ENCODE results near the gene GNL3.
"Not testable (repeated sequence)": the region's sequence is repeated elsewhere in the genome, so short reads cannot be mapped to it uniquely, and the experiment has no call there.

The GNL3 gene, protein sequence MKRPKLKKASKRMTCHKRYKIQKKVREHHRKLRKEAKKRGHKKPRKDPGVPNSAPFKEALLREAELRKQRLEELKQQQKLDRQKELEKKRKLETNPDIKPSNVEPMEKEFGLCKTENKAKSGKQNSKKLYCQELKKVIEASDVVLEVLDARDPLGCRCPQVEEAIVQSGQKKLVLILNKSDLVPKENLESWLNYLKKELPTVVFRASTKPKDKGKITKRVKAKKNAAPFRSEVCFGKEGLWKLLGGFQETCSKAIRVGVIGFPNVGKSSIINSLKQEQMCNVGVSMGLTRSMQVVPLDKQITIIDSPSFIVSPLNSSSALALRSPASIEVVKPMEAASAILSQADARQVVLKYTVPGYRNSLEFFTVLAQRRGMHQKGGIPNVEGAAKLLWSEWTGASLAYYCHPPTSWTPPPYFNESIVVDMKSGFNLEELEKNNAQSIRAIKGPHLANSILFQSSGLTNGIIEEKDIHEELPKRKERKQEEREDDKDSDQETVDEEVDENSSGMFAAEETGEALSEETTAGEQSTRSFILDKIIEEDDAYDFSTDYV

DNA sequence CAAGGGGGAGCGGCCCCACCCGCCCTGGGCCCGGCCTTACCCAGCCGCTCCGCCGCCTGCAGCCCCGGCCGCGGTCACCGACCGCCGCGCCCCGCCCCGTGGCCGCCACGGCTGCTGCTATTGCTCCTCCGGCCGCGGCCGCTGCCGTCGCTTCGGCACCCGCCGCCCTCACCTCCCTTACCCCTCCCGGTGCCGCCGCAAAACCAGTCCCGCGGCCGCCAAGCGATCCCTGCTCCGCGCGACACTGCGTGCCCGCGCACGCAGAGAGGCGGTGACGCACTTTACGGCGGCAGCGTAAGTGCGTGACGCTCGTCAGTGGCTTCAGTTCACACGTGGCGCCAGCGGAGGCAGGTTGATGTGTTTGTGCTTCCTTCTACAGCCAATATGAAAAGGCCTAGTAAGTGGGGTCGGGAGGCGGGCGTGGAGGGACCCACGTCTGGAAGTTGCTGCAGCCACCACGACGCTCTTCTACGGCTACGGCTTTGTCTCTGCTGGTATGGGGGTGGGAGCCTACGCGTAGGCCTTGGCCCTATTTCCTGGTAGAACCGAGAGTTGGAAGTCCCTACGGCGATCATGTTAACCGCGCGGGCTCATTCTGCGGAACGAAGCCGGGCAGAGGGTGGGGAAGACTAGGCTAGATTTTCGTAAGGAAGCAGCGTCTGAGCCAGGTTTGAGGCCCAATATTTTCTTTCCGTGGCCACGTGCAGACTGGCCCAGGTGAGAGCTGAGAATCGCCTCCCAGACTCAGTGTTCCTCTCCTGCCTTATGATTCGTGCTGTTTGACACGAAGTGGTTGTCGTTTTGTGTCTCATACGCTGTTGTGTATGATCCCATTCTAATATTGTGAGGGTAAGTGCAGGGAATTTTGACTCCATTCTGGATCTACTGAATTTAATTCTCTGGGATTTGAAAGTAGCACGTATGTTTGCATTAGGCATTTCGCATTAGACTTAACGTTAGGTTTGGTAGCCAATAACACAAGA, at the start of gene GNL3, which contains the start of gene PBRM1:
GNL3 (plus strand) TSS at position 324 of the 983 bp plus-strand sequence; CDS start at position 385, 61 bp downstream.
PBRM1 (minus strand) TSS at position 205 of the 983 bp plus-strand sequence.
- peak; percentile 85 to 88 for DNase-seq (ENCODE audit: low read depth in 1 of 2, low spot score in 1 of 2)

DNA sequence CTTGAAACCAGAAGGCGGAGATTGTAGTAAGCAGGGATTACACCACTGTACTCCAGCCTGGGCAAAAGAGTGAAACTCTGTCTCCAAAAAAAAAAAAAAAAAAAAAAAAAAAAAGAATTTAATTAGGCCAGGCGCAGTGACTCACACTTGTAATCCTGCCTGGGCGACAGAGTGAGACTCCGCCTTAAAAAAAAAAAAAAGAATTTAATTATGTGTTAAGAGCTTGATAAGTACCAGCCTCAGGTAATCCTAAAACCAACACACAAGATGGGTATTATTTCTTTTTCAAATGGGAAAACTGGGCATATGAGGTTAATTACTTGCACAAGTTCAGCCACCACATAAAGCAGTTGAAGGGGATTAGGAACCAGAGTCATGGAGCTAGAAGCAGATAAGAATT, 49.2 kb upstream of the GNL3 start:
- DNase-seq (ENCODE audit: low read depth in 1 of 2, low spot score in 1 of 2): no peak

DNA sequence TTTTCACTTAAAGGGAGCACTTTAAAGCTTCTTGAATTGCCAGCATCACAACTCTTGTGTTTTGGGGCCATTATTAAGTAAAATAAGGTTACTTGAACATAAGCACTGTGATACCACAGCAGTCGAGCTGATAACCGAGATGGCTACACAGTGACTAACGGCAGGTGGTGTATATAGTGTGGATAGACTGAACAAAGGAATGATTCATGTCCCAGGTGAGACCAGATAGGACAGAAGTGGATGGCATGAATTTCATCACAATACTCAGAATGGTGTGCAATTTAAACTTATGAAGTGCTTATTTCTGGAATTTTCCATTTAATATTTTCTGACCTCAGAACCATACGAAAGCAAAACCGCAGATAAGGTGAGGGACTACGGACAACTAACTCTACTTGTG, 40.3 kb upstream of the GNL3 start:
- no peak for DNase-seq (ENCODE audit: low read depth in 1 of 2, low spot score in 1 of 2)

DNA sequence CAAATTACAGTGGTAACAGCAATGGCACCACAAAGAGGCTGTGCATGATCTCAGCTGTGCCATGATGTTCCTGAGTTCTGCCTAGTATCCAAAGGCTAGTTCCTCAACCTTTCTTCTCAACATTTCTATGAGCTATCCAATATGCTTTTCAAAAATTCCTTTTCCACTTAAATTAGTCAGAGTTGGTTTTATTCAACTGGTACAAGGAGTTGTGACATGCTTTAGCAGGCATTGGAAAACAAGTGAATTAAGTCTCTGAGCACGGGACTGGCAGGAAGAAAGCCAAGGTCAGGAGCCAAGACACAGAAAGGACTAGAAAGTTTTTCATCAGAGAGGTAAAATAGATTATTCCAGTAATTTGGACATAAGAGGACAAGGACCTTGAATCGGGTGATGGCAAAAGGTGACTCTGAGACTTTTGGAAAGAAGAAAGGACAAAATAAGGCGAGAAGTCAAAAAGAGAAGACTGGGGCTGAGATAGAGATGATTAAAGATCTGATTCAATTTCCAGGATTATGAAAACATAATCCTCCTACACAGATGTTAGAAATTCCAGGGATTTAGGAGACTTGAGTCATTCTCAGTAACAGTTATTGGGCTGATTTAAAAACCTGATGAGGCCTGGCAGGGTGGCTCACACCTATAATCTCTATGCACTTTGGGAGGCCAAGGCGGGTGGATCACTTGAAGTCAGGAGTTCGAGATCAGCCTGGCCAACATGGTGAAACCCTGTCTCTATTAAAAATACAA, 36.2 kb upstream of the GNL3 start:
- DNase-seq (ENCODE audit: low read depth in 1 of 2, low spot score in 1 of 2): no peak

DNA sequence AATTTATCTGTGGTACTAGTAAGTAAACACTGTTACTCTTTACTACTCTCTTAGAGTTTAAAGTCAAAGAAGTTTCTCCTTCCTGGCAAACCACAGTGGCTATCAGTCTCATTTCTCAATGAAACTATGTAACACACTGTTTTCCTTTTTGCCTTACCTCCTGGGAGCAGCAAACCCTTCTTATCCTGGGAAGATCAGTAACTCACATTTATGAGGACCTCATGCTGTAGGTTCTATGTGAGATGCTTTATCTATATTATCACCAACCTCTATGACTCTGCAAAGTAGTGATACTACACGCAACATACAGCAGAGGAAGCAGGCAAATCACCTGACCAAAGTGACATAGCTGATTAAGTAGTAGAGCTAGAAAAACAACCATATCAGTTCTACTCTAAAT, 35.4 kb upstream of the GNL3 start:
- no peak for DNase-seq (ENCODE audit: low read depth in 1 of 2, low spot score in 1 of 2)

DNA sequence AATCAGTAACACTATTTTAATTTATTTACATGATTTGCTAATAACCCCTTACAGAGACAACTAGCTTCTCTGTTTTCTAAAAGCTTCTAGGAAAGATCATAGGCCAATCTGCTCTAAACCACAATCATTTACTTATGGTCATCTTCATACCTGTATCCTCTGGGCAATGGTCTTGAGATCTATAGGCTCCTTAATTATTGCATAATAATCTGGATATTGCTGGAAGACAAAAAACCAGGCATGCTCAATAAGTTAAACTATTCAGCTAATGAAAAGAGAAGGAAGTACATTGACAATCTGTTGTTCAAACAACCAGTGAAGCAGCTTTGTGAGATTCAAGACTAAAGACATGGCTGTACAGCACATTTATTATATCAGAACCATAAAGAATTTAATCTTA, 34.2 kb upstream of the GNL3 start:
- DNase-seq (ENCODE audit: low read depth in 1 of 2, low spot score in 1 of 2): no peak

DNA sequence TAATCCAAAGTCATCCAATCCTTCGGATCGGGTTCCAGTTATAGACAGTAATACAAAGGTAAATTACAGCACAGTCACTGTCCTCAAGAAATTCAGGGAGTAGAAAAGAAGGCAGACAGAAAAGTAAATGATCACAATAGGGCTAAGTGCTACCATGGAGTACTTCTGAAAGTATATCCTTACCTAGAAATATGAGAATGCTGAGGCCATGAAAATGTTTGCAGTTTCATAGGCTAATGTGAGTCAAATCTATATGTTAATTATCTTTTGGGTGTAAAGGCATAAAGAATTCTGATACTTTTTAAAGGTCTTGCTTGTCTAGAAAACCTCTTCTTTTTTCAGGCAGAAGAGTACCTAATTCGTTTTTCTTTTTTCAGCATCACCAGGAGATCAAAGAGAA, 29.9 kb upstream of the GNL3 start:
- DNase-seq (ENCODE audit: low read depth in 1 of 2, low spot score in 1 of 2): no peak

DNA sequence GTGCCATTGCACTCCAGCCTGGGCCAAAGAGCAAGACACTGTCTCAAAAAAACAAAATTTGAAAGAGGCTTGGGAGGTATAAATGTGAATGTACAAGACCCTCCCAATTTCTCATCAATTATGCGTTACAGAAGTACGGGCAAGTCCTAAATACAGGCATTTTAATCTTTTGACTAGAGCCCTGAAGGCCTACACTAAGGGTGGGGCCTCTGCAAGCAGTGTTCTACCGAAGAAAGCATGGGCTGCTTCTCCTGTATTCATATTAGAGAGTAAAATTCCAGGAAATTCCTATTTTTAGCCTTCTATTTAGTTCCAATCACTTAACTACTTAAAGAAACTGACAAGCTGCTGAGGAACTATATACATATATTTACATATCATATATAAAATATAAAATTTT, 25.8 kb upstream of the GNL3 start:
- no peak for DNase-seq (ENCODE audit: low read depth in 1 of 2, low spot score in 1 of 2)

DNA sequence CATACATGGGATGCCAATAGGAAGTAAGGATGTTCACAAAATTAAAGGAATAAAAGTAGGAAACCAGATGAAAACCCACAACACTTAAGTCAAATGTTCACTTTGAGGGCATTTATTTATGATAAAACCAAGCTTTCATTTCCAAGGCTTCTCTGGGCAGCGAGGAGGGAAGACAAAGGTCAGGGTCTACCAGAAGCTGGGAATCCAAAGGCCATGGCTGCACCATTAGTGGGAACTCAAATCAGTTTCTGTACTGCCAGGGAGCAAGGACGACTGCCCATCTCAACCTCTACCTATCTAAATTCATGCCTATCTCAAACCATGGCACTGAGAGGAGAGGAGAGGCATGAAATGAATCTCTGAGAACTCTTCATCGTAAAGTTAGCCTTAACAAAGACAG, 22.7 kb upstream of the GNL3 start:
- no peak for DNase-seq (ENCODE audit: low read depth in 1 of 2, low spot score in 1 of 2)

DNA sequence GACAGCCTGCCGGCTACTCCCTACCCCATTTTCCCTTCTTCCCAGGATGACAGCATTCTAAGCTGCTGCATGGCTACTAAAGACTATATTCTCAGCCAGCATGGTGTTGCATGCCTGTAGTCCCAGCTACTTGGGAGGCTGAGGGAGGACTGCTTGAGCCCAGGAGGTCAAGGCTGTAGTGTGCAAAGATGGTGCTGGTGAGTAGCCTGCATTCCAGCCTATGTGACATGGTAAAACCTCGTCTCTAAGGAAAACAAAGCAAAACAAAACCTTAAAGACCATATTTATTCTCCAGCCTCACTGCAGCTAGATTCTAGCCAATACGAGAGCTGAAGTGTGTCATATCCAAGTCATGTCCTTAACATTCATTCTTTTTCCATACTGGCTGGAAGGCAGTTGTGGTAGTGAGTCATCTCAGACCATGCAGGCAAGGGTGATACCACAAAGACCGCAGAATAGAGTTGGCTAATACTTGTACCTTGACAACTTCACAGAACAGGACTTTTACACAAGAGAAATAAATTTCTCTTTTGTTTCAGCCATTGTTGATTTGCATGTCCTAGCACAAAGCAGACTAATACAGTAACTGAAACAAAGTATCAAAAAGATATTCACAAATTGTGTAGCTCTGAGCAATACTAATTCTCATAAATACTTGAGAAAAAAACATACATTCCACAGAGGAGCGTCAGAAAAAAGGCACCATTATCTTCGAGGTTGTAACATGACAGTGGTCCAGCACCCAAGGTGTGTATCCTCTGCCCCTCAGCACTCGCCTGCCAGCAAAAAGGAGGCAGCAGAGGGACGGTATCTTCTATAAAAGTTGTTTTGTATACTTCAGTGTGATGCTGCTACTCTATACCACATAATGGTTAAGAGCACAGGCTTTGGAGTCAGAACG, 15.0 kb upstream of the GNL3 start:
- peak in 1 of 2 donors; percentile 52 for DNase-seq (ENCODE audit: low read depth in 1 of 2, low spot score in 1 of 2)

DNA sequence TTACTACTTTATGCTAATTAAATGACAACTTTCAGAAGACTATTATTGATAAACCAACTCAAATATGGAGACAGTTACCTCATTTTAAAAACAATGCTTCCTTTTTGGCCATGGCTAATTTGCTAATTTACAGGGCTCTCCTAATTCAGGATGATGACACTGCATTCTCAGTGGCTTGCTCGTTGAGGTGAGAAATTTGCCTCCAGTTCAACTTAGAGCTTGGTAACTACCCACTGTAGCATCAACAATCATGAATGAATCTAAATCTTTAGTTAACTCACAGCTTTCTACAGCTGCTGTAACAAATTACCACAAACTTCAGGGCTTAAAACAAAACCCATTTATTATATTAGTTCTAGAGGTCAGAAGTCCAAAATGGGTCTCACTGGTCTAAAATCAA, 14.2 kb upstream of the GNL3 start:
- DNase-seq (ENCODE audit: low read depth in 1 of 2, low spot score in 1 of 2): no peak

DNA sequence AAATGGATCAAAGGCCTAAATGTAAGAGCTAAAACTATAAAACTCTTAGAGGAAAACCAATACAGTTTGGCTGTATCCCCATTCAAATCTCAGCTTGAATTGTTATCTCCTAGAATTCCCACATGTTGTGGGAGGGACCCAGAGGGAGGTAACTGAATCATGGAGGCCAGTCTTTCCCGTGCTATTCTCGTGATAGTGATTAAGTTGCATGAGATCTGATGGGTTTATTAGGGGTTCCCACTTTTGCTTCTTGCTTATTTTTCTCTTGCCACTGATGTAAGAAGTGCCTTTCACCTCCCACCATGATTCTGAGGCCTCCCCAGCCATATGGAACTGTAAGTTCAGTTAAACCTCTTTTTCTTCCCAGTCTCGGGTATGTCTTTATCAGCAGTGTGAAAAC, 9.6 kb upstream of the GNL3 start:
- DNase-seq (ENCODE audit: low read depth in 1 of 2, low spot score in 1 of 2): not testable (repeated sequence)

DNA sequence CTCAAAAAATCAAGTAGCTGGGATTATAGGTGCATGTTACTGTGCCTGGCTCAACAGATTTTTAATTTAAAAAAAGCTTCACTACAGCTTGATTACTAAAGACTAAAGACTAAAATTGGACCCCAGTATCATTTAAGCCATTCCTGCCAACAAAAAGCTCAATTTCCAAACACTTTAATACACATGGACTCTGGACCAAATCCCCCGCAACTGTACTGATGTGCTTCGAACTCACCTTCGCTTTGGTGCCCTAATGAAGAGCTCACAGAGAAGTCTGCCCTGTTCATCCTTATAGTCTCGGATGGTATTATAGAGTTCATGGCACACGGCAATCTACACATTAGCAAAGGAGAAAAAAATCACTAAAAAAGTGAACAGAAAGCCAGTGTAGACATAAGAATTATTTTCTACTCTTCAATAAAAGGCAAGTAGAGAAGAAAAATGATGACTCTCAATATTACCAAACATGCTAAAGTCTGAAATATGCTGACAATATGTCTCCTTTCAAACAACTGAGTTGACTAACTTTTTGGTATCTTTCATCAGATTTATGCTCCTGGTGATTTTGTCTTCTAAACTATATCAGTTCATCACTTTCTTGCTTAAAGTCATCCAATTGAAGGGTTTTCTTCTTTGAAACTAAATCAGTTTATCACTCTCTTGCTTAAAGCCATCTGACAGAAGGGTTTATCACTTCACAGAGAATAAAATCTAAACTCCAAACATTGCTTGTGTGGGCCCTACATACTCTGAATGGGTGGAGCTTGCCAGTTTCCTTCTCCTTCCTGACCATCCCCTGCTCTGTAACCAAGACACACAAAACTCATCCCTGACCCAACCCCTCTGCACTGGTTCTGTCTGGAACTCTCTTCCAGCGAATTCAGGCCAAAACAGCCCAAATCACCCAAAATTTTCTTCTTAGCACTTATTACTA, 7.3 kb upstream of the GNL3 start:
- DNase-seq (ENCODE audit: low read depth in 1 of 2, low spot score in 1 of 2): no peak

DNA sequence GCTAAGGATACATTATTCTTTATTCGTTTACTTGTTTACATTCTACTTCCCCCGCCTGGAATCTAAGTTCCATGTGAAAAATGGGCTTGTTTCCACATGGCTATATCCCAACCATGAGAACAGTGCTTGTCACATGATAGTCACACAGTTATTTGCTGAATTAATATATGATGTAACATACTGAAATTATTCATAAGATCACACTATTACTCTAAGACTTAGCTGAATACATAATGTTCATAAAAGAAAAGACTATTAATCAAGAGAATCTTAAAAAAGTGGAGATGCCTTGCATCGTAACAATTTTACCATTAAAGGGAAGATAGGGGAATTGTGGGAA, 6.7 kb upstream of the GNL3 start:
- DNase-seq (ENCODE audit: low read depth in 1 of 2, low spot score in 1 of 2): no peak

DNA sequence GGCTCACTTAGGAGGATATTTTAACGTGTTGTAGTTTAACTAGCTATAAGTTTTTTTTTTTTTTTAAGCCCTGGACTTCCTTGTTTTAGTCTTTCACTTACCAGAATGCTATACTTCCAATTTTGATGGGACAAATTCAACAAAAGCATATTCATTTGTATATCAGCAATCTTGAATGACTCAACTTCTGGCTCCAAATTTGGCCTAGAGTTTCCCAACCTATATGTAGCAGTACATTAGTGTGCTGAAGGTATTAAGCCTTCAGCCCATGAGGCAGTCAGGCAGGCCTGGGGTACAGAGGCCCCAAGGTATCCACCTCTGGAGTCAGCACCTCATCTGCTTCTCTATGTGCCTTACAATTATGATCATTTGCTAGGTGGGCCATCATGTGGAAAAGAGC, 6.0 kb upstream of the GNL3 start:
- no peak for DNase-seq (ENCODE audit: low read depth in 1 of 2, low spot score in 1 of 2)

DNA sequence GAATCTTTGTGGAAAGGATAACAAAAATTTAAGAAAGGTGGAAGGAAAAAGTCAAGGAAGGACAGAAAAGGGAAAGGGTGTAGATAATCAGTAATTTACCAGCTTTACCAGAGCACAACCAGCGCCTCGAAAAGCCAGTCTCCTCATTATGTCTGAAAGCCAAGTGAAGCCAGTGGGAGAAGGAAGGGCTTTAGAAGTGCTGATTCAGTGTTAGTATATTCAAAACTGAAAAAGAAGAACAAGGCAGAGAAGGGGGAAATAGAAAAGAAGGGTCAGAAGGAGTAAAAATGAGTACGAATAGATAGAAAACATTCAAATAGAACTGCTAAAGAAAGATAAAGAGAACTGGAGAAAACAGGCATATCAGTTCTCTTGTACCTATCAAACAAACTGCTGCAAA, 4.2 kb upstream of the GNL3 start:
- no peak for DNase-seq (ENCODE audit: low read depth in 1 of 2, low spot score in 1 of 2)

DNA sequence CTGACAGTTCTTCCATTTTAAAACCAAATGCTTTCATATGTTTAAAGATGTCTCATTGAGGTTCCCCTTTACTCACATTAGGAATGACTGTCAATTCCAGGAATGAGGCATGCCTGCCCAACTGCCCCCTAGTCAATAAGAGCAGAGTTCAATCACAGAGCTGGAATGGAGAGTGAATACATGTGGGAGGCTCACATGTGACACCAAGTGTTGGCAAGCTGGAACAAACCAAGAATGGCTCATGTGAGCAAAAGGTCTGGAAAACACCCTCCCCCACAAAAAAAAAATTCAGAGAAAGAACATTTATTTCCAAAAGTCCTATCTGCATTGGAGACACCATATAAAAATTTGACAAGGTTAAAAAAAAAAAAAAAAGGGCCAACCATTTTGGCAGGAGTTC, 3.8 kb upstream of the GNL3 start:
- no peak for DNase-seq (ENCODE audit: low read depth in 1 of 2, low spot score in 1 of 2)

DNA sequence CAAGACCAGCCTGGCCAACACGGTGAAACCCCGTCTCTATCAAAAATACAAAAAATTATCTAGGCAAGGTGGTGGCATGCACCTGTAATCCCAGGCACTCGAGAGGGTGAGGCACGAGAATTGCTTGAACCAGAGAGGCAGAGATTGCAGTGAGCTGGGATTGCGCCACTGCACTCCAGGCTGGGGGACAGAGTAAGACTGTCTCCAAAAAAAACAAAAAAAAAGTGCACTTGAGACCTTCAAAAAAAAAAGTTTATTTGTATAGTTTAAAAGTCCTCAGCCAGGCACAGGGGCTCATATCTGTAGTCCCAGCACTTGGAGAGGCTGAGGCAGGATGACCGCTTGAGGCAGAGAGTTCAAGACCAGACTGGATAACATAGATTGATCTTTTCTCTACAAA, 2.2 kb upstream of the GNL3 start:
- no peak for DNase-seq (ENCODE audit: low read depth in 1 of 2, low spot score in 1 of 2)

DNA sequence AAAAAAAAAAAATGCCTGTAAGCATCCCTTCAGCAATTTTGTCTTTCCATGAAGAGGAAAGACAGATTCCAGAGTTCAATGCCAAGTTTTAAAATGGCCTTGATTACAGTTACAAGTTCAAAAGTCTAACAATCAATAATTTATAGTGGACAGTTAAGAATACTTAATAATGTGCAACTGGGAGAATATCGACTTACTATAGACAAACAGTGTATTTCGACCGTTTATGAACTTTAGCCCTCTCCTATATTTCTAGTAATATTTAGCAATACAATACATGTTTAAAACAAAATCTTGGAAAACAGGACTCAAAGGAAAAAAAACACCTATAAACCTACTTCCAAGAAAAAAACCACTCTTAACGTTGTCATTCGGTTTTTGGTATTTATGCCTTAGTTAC, 1.6 kb upstream of the GNL3 start:
- no peak for DNase-seq (ENCODE audit: low read depth in 1 of 2, low spot score in 1 of 2)

Data from activated CD4-positive, alpha-beta T cell treated with anti-CD3 and anti-CD28 coated beads, Interleukin-2, amount 50 U/mL, for 24 hours (primary cell).